A549 (cell line): ENCODE measurements around the gene WDHD1. TPM values are rescaled to one million over a fixed set of nuclear protein-coding genes. Genes with fewer than 3 reads are reported as not detected.

Experiments
- ATAC-seq, 2 experiments: fragments of 200-7000 bp in 1 of 2; fragments of >200 bp in 1 of 2; cut with Nextera tagmentation in 1 of 2; cut with Tn5 transposase in 1 of 2; 3 replicates each; pipeline versions ENCODE4 v1.8.0 to v1.9.1; 2018 to 2020; ENCODE audit warnings: mild to moderate bottlenecking in 1 of 2, moderate library complexity in 1 of 2
- CTCF ChIA-PET: fragments of 300-600 bp; sonication (Branson Sonifier 250); formaldehyde crosslinking; extraction: SDS; loops from one replicate; lab custom pipeline; 2021; ENCODE audit warnings: antibody characterized with exemption, inconsistent platforms; lab: Yijun Ruan, JAX
- POLR2A ChIA-PET: fragments of 350-600 bp; formaldehyde crosslinking; extraction: SDS; loops from one replicate; lab custom pipeline; 2021; ENCODE audit warnings: antibody characterized with exemption, inconsistent platforms; lab: Yijun Ruan, JAX
- DNase-seq, 2 experiments: peaks; one replicate each; pipeline versions ENCODE4 v3.0.0 to v3.0.0-alpha.2; 2011 to 2016; ENCODE audit warnings: low read depth in 1 of 2, low spot score in 1 of 2
- FAIRE-seq: peaks from 2 replicates; lab custom pipeline; 2011; peaks lifted over from hg19 to GRCh38; lab: Jason Lieb, UNC
- H3K27ac ChIP-seq, 2 experiments: fragments of >200 bp; sonication (Bioruptor Twin); formaldehyde crosslinking; 3 replicates each; pipeline ENCODE4 v1.5.1; 2016 to 2017
- H3K4me1 ChIP-seq: fragments of >200 bp; sonication (Bioruptor Twin); formaldehyde crosslinking; 3 replicates; pipeline ENCODE4 v1.6.1; 2016
- H3K4me2 ChIP-seq: fragments of >200 bp; sonication (Bioruptor Twin); formaldehyde crosslinking; 3 replicates; pipeline ENCODE4 v1.6.1; 2016
- H3K4me3 ChIP-seq: fragments of >200 bp; sonication (Bioruptor Twin); formaldehyde crosslinking; 3 replicates; pipeline ENCODE4 v1.5.1; 2016
- H3K9me3 ChIP-seq: fragments of >200 bp; sonication (Bioruptor Twin); formaldehyde crosslinking; 3 replicates; pipeline ENCODE4 v1.6.1; 2016
- CBX2 ChIP-seq: fragments of 200-600 bp; sonication (generic); IDR thresholded peaks from 2 replicates; pipeline ENCODE4 v1.6.1; 2016; ENCODE audit warnings: low read depth, mild to moderate bottlenecking, borderline replicate concordance
- CBX8 ChIP-seq: fragments of 200-600 bp; sonication (generic); IDR thresholded peaks from 2 replicates; pipeline ENCODE4 v1.6.1; 2016
- CHD4 ChIP-seq: fragments of 200-600 bp; sonication (generic); IDR thresholded peaks from 2 replicates; pipeline ENCODE4 v1.6.1; 2016; ENCODE audit warnings: antibody characterized with exemption, mild to moderate bottlenecking, borderline replicate concordance
- EHF ChIP-seq: fragments of 250-450 bp; sonication (Bioruptor Pico); IDR thresholded peaks from 2 replicates; pipeline ENCODE4 v1.5.0; 2020; ENCODE audit warnings: mild to moderate bottlenecking
- EHMT2 ChIP-seq: fragments of 200-600 bp; sonication (generic); IDR thresholded peaks from 2 replicates; pipeline ENCODE4 v1.6.1; 2016; ENCODE audit warnings: antibody characterized with exemption, low read depth, mild to moderate bottlenecking, moderate library complexity
- ESRRA ChIP-seq: fragments of 150-350 bp; IDR thresholded peaks from 2 replicates; pipeline ENCODE4 v1.6.1; 2014; ENCODE audit warnings: mild to moderate bottlenecking, low read length, borderline replicate concordance
- FOSL2 ChIP-seq, 2 experiments: fragments of 450-650 bp in 1 of 2; fragments of >200 bp in 1 of 2; sonication (Bioruptor Twin) in 1 of 2; formaldehyde crosslinking; IDR thresholded peaks; 2 replicates each; pipeline versions ENCODE4 v1.5.0 to v1.6.1; 2016 to 2020; ENCODE audit warnings: mild to moderate bottlenecking in 1 of 2, moderate library complexity in 1 of 2
- HDAC2 ChIP-seq: fragments of 200-600 bp; sonication (generic); IDR thresholded peaks from 2 replicates; pipeline ENCODE4 v1.6.1; 2016
- HOXB13 ChIP-seq: fragments of 250-450 bp; sonication (Bioruptor Pico); IDR thresholded peaks from 2 replicates; pipeline ENCODE4 v1.5.0; 2020; ENCODE audit warnings: low read depth, mild to moderate bottlenecking, moderate library complexity
- JUN ChIP-seq, 2 experiments: fragments of >200 bp; sonication (Bioruptor Twin); formaldehyde crosslinking; IDR thresholded peaks; 2 replicates in 1 of 2; 3 replicates in 1 of 2; pipeline ENCODE4 v1.6.1; 2016 to 2017
- JUNB ChIP-seq: fragments of >200 bp; sonication (Bioruptor Twin); formaldehyde crosslinking; IDR thresholded peaks from 2 replicates; pipeline ENCODE4 v1.6.1; 2016
- MAFK ChIP-seq: fragments of 450-650 bp; IDR thresholded peaks from 2 replicates; pipeline ENCODE4 v1.6.1; 2014; ENCODE audit not compliant: partially characterized antibody
- MAZ ChIP-seq: fragments of 150-350 bp; IDR thresholded peaks from 2 replicates; pipeline ENCODE4 v1.6.1; 2014; ENCODE audit warnings: antibody characterized with exemption, low read depth, low read length, borderline replicate concordance
- MYC ChIP-seq: IDR thresholded peaks from 2 replicates; pipeline ENCODE4 v1.6.1; 2012; ENCODE audit warnings: mild to moderate bottlenecking, inconsistent platforms, low read length, improper control_type of control experiment, borderline replicate concordance
- NFE2L2 ChIP-seq: fragments of 150-350 bp; conservative IDR thresholded peaks from 2 replicates; pipeline ENCODE4 v1.6.1; 2014; ENCODE audit warnings: low read length
- NPAS2 ChIP-seq: fragments of 250-450 bp; sonication (Bioruptor Pico); IDR thresholded peaks from 2 replicates; pipeline ENCODE4 v1.8.0; 2022; ENCODE audit warnings: mild to moderate bottlenecking, moderate library complexity, borderline replicate concordance
- NR3C1 ChIP-seq: fragments of >200 bp; sonication (Bioruptor Twin); formaldehyde crosslinking; IDR thresholded peaks from 3 replicates; pipeline ENCODE4 v1.6.1; 2017
- PBX3 ChIP-seq: IDR thresholded peaks from 2 replicates; pipeline ENCODE4 v1.6.1; 2012
- PHF8 ChIP-seq: fragments of 200-600 bp; sonication (generic); IDR thresholded peaks from 2 replicates; pipeline ENCODE4 v1.6.1; 2016; ENCODE audit warnings: low read depth, mild to moderate bottlenecking, antibody characterized with exemption, moderate library complexity, borderline replicate concordance
- POLR2A ChIP-seq: IDR thresholded peaks from 2 replicates; pipeline ENCODE4 v1.6.1; 2012; ENCODE audit warnings: mild to moderate bottlenecking, low read length
- POLR2AphosphoS2 ChIP-seq: conservative IDR thresholded peaks from 2 replicates; pipeline ENCODE4 v1.6.1; 2012; ENCODE audit warnings: low read length, improper control_type of control experiment, inconsistent platforms
- RAD21 ChIP-seq, 2 experiments: fragments of >200 bp in 1 of 2; sonication (Bioruptor Twin) in 1 of 2; formaldehyde crosslinking in 1 of 2; IDR thresholded peaks in 1 of 2; conservative IDR thresholded peaks in 1 of 2; 2 replicates in 1 of 2; 3 replicates in 1 of 2; pipeline ENCODE4 v1.6.1; 2012 to 2018; ENCODE audit warnings: inconsistent platforms in 1 of 2
- RCOR1 ChIP-seq: fragments of 150-350 bp; IDR thresholded peaks from 2 replicates; pipeline ENCODE4 v1.6.1; 2014; ENCODE audit warnings: antibody characterized with exemption, low read length, low read depth
- RNF2 ChIP-seq: fragments of 200-600 bp; sonication (generic); IDR thresholded peaks from 2 replicates; pipeline ENCODE4 v1.6.1; 2016; ENCODE audit warnings: low read depth, mild to moderate bottlenecking, antibody characterized with exemption, moderate library complexity, borderline replicate concordance
- SMC3 ChIP-seq: fragments of >200 bp; sonication (Bioruptor Twin); formaldehyde crosslinking; IDR thresholded peaks from 3 replicates; pipeline ENCODE4 v1.6.1; 2018; ENCODE audit warnings: inconsistent platforms
- SREBF2 ChIP-seq: fragments of 450-650 bp; IDR thresholded peaks from 2 replicates; pipeline ENCODE4 v1.6.1; 2014; ENCODE audit warnings: mild to moderate bottlenecking, moderate library complexity
- TFCP2L1 ChIP-seq: fragments of 250-450 bp; sonication (Bioruptor Pico); IDR thresholded peaks from 2 replicates; pipeline ENCODE4 v1.5.0; 2021; ENCODE audit warnings: mild to moderate bottlenecking
- TP53 ChIP-seq: fragments of 250-450 bp; sonication (Bioruptor Pico); IDR thresholded peaks from 2 replicates; pipeline ENCODE4 v1.5.0; 2021; ENCODE audit warnings: mild to moderate bottlenecking, moderate library complexity
- ZC3H11A ChIP-seq: fragments of 450-650 bp; IDR thresholded peaks from 2 replicates; pipeline ENCODE4 v1.6.1; 2014; ENCODE audit warnings: antibody characterized with exemption, mild to moderate bottlenecking
- ZSCAN20 ChIP-seq: fragments of 250-450 bp; sonication (Bioruptor Pico); IDR thresholded peaks from 2 replicates; pipeline ENCODE4 v1.8.0; 2022; ENCODE audit warnings: mild to moderate bottlenecking, moderate library complexity
- WGBS: methylation state at CpG from one replicate; pipeline ENCODE4 v1.1.6; 2017; ENCODE audit errors: missing lambda C conversion rate; 5-methylcytosine and 5-hydroxymethylcytosine counted together
- polyA plus RNA-seq, 4 experiments: library from polyadenylated mRNA; depleted of rRNA in 3 of 4; stranded (reverse); fragments of >200 nt; fragmentation: RNase III in 1 of 4; extraction: RNeasy Plus Mini Kit Qiagen cat#74134 plus additional on column Dnase treatment in 1 of 4; gene quantifications; 2 replicates in 3 of 4; 3 replicates in 1 of 4; pipeline ENCODE4 v1.2.3, GENCODE V29; 2011 to 2017
- TF ChIP-seq, protein P1 (sequence below): fragments of 200-600 bp; sonication (generic); IDR thresholded peaks from 2 replicates; pipeline ENCODE4 v1.6.1; 2016; ENCODE audit warnings: antibody characterized with exemption, mild to moderate bottlenecking, moderate library complexity

The WDHD1 gene
- polyA plus RNA-seq, 2 of the 4 experiments (the other 2 are of a cell fraction) = 16.3 to 35.6 TPM

DNA sequence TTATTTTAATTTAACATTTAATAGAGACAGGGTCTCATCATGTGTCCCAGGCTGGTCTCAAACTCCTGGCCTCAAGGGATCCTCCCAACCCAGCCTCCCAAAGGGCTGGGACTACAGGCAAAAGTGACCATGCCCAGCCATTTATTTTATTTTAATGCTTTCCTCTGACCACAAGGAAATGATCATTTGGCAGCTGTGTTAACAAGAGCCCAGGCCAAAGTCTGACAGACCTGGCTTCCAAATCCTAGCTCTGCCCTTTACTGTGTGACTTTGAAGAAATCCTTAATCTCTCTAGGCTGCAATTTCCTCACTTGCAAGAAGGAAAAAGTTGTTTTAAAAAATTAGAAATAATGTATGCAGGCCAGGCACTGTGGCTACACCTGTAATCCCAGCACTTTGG is 107.6 kb downstream of the WDHD1 start (continued):
- no peak for TF ChIP-seq POLR2AphosphoS2

DNA sequence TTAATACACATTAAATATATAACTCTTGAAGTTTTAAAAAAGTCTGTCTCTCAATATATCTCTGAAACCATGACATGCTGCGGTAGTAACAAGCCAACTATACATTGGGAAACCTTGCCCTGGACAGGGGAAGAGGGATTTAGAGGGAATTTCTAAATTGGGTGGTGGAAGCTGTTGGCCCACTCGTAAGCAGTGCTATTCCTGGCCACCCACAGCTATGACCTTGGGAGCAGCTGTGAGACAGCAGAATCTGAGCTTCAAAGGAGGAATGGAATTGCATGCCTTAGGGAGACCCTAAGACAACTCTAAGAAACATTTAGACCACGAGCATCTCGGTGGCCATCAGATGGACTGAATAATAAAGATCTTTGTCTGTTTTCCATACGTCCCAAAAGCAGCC is 108.5 kb downstream of the WDHD1 start:
- ChIA-PET CTCF (interaction anchor here (0.7 to 1.4 kb wide), 5 partner anchors 9 to 171 kb away, joined by 3 to 9 read pairs (median 3); partner anchors contain the start of gene GCH1), POLR2A (no interaction called here)
- no peak for TF ChIP-seq PBX3
- TF ChIP-seq MAFK = no peak
- TF ChIP-seq ZC3H11A = no peak
- no peak for TF ChIP-seq TP53 (CRISPR knock-in tag)
- no peak for TF ChIP-seq SMC3
- no peak for TF ChIP-seq RCOR1
- TF ChIP-seq EHF = no peak
- TF ChIP-seq EHMT2 = no peak
- no peak for TF ChIP-seq NR3C1
- no peak for TF ChIP-seq JUN (IDR thresholded peaks at IDR 0.05)
- no peak for TF ChIP-seq RAD21 (conservative IDR thresholded peaks at IDR 0.05 in 1 of 2, IDR thresholded peaks at IDR 0.05 in 1 of 2)
- TF ChIP-seq, protein P1, sequence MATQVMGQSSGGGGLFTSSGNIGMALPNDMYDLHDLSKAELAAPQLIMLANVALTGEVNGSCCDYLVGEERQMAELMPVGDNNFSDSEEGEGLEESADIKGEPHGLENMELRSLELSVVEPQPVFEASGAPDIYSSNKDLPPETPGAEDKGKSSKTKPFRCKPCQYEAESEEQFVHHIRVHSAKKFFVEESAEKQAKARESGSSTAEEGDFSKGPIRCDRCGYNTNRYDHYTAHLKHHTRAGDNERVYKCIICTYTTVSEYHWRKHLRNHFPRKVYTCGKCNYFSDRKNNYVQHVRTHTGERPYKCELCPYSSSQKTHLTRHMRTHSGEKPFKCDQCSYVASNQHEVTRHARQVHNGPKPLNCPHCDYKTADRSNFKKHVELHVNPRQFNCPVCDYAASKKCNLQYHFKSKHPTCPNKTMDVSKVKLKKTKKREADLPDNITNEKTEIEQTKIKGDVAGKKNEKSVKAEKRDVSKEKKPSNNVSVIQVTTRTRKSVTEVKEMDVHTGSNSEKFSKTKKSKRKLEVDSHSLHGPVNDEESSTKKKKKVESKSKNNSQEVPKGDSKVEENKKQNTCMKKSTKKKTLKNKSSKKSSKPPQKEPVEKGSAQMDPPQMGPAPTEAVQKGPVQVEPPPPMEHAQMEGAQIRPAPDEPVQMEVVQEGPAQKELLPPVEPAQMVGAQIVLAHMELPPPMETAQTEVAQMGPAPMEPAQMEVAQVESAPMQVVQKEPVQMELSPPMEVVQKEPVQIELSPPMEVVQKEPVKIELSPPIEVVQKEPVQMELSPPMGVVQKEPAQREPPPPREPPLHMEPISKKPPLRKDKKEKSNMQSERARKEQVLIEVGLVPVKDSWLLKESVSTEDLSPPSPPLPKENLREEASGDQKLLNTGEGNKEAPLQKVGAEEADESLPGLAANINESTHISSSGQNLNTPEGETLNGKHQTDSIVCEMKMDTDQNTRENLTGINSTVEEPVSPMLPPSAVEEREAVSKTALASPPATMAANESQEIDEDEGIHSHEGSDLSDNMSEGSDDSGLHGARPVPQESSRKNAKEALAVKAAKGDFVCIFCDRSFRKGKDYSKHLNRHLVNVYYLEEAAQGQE = no peak
- no peak for TF ChIP-seq ZSCAN20 (CRISPR knock-in tag)
- TF ChIP-seq CBX2 = no peak
- TF ChIP-seq FOSL2 (IDR thresholded peaks at IDR 0.05) = no peak
- no peak for TF ChIP-seq FOSL2 (CRISPR knock-in tag; IDR thresholded peaks at IDR 0.05)
- TF ChIP-seq CHD4 = no peak
- no peak for TF ChIP-seq ESRRA
- no peaks in the 10 kb centered on the region for H3K4me1 ChIP-seq
- no peak overlapping the region for H3K4me2 ChIP-seq
- no peak overlapping the region for H3K4me3 ChIP-seq
- H3K27ac ChIP-seq = no peak overlapping the region
- no peaks in the 10 kb centered on the region for H3K9me3 ChIP-seq
- no peak for DNase-seq
- WGBS = 62% methylated on average over 5 of the region's 5 CpGs
- no peak for ATAC-seq
- no peak for FAIRE-seq

- no peaks in the 10 kb centered on the region for H3K4me1 ChIP-seq
- DNase-seq = no peak
- H3K27ac ChIP-seq = no peak overlapping the region
- ChIA-PET POLR2A (interaction anchor here (1.0 kb wide), 1 partner anchor 14 kb away, joined by 3 read pairs; no protein-coding TSS in a partner anchor), CTCF (interaction anchor here (1.0 kb wide), 1 partner anchor 10 kb away, joined by 3 read pairs; no protein-coding TSS in a partner anchor)
- FAIRE-seq = no peak
- ATAC-seq = no peak
- 93% methylated on average over 1 of the region's 1 CpG for WGBS
- TF ChIP-seq JUNB = no peak
- no peak for TF ChIP-seq HOXB13 (CRISPR knock-in tag)
- TF ChIP-seq PHF8 = no peak
- no peak for TF ChIP-seq SREBF2
- TF ChIP-seq EHF = no peak
- TF ChIP-seq ZC3H11A = no peak
- TF ChIP-seq FOSL2 (IDR thresholded peaks at IDR 0.05) = no peak
- TF ChIP-seq FOSL2 (CRISPR knock-in tag; IDR thresholded peaks at IDR 0.05) = no peak
- no peak for TF ChIP-seq TFCP2L1 (CRISPR knock-in tag)
- TF ChIP-seq NPAS2 (CRISPR knock-in tag) = no peak
- TF ChIP-seq PBX3 = no peak
- TF ChIP-seq TP53 (CRISPR knock-in tag) = no peak
- no peak for TF ChIP-seq MAZ
- TF ChIP-seq RNF2 = no peak
- TF ChIP-seq CBX8 = no peak
- TF ChIP-seq CHD4 = no peak
- TF ChIP-seq MYC = no peak
- no peak for TF ChIP-seq NFE2L2
- TF ChIP-seq ESRRA = no peak
- TF ChIP-seq POLR2A = no peak
- TF ChIP-seq HDAC2 = no peak
- H3K4me2 ChIP-seq = no peak overlapping the region
- H3K4me3 ChIP-seq = no peak overlapping the region
- no peaks in the 10 kb centered on the region for H3K9me3 ChIP-seq
Measured at GRCh38 chr14:54916101-54916500, 110.8 kb downstream of the WDHD1 start.
